ENCODE results near the gene TNNI2.

GRCh38 chr11:1812801-1813200 lies 26.0 kb upstream of the TNNI2 start:
- TF ChIP-seq POLR2A (IDR thresholded peaks at IDR 0.05; ENCODE audit: low read depth): no peak
- TF ChIP-seq, protein P1, sequence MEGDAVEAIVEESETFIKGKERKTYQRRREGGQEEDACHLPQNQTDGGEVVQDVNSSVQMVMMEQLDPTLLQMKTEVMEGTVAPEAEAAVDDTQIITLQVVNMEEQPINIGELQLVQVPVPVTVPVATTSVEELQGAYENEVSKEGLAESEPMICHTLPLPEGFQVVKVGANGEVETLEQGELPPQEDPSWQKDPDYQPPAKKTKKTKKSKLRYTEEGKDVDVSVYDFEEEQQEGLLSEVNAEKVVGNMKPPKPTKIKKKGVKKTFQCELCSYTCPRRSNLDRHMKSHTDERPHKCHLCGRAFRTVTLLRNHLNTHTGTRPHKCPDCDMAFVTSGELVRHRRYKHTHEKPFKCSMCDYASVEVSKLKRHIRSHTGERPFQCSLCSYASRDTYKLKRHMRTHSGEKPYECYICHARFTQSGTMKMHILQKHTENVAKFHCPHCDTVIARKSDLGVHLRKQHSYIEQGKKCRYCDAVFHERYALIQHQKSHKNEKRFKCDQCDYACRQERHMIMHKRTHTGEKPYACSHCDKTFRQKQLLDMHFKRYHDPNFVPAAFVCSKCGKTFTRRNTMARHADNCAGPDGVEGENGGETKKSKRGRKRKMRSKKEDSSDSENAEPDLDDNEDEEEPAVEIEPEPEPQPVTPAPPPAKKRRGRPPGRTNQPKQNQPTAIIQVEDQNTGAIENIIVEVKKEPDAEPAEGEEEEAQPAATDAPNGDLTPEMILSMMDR (IDR thresholded peaks at IDR 0.05): no peak

All from esophagus muscularis mucosa (tissue), 3 donors.